GM08714 (cell line): Measurements from ENCODE around the gene METTL8.
A peak's percentile ranks its signal among the peaks of the same experiment; 100 is the strongest.
"Not testable (repeated sequence)": the region's sequence is repeated elsewhere in the genome, so short reads cannot be mapped to it uniquely, and the experiment has no call there.

Source experiments
- H3K4me3 ChIP-seq: fragments of 200-500 bp; sonication (Bioruptor generic); 2 replicates; pipeline ENCODE4 v1.5.1; 2014; ENCODE audit warnings: mild to moderate bottlenecking, low read length, inconsistent platforms
- ZNF274 ChIP-seq: IDR thresholded peaks from 2 replicates; pipeline ENCODE4 v1.6.1; 2012; ENCODE audit warnings: mild to moderate bottlenecking, low read depth, low read length

Gene METTL8

DNA sequence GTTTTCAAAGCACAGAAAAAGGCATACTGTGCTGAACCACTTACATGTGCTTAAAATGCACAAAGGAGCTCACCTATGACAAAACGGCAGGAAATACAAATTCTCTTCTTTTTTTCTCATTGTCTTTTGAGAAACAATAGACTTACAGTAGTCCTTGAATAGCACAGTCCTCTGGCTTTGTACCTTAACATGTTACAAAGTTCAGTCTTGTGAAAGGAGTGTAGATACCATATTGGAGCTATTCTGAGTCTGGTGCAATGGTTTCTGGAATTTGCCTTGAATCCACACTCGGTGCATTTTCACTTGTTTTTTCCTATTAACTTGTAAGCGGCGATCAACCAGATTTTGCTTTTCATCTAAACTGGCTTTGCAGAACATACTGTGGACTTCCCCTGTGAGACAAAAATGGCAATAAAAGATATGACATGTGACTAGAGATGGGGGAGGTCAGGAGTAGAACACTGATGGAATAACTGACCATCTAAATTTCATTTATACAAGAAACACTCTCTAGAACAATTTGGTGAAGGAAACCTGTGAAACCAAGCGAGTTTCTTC lies 109.7 kb downstream of the METTL8 start:
- no peak overlapping the region for H3K4me3 ChIP-seq
- TF ChIP-seq ZNF274 = no peak

DNA sequence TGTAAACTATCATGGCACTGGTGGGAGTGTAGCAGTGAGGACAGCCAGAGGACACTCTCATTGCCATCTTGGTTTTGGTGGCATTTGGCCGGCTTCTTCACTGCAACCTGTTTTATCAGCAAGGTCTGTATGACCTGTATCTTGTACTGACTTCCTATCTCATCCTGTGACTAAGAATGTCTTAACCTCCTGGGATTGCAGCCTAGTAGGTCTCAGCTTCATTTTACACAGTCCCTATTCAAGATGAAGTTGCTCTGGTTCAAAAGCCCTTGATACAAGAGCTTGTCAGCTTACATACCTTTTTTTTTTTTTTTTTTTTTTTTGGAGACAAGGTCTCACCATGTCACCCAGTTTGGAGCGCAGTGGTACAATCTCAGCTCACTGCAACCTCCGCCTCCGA lies 110.9 kb downstream of the METTL8 start:
- H3K4me3 ChIP-seq = peak overlapping the region; percentile 33; the same call in 1 of the 2 replicates
- TF ChIP-seq ZNF274 = no peak

DNA sequence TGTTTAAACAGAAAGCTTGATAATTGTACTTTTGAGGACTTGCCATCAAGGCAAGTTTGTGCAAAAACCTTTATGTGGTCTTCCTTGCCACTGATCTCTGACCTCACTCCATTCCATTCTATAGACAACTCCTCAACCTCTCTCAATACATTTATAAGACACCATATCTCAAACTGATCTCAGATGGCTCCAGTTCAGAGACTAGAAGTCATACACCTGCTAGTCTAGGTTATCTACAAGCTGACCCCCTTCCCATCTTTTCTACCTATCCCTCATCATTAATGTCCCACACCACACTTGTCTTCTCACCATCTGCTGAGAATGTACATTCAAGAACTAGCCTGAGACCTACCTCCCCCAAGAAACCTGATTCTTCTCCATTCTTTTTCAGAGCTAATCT lies 113.1 kb downstream of the METTL8 start:
- TF ChIP-seq ZNF274 = no peak
- peak overlapping the region; percentile 2; the same call in 1 of the 2 replicates for H3K4me3 ChIP-seq

DNA sequence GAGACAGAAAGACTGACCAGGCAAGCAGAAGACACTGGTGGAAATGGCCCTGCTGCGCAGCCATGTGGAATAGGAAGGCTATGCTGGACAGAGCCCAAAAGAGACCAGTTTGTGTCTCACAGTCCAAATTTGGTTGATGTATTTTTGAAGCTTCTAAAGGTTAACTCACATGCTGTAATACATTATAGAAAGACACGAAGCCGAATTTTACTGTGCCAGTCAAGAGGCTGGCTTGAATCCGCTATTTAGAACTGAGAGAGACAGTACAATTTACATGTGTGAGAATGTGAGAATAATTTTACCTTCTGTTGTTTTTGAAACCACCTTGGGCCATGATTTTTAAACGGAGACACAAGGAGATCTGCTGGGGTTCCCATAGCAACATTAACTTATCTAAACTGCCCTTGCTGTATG lies 113.6 kb downstream of the METTL8 start:
- TF ChIP-seq ZNF274 = no peak
- H3K4me3 ChIP-seq = no peak overlapping the region

DNA sequence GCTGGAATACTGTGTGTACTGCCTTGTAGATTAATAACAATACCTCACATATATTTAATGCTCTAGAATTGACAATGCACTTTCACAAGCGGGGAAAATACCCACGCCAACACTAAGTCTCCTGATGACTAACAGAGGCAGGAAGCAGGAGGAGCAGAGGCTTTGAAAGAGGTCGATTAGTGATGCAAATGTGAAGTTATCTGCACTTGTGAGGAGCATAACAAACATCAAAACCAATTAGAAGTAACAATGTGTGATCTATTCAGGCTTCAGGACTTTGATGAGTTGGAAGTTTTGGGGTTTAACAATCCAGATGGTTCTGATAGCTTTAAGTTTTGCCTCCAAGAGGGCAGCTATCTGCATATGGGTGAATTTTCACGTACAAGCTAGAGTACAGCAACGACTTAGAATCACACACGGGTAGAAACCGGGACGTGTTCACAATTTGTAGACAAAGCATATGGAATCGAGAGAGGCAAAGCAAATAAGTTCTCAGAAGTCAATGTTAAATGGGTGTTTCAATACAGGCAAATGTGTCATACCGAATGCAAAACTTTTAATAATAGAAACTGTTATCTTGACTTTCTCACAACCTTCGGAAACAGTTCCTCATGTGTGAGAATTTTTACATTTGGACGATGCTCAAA lies 114.5 kb downstream of the METTL8 start:
- TF ChIP-seq ZNF274 = no peak
- H3K4me3 ChIP-seq = peak overlapping the region; percentile 28; the same call in 1 of the 2 replicates

DNA sequence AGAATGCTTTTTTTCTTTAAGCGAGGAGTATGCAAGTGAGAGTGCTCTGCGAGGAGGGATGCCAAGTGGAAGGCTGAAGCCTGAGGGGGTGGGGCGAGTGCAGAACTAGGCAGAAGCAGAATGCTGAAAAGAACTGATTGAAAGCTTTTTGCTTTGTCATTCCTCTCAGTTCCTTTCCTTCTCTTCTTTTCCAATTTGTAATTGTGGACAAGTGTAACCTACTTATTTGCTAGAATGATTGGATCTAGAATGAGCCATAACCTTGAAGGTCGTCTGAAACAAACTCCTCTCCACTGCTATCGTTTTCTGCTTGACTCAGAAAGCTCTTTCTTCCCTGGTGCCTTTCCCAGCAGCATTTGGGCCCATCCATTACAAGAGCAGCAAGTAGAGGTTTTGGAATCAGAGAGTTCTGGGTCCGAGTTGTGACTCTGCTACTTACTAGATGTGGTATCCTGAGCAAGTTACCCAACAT lies 115.3 kb downstream of the METTL8 start:
- TF ChIP-seq ZNF274 = no peak
- peak overlapping the region; percentile 69; the same call in 1 of the 2 replicates for H3K4me3 ChIP-seq

DNA sequence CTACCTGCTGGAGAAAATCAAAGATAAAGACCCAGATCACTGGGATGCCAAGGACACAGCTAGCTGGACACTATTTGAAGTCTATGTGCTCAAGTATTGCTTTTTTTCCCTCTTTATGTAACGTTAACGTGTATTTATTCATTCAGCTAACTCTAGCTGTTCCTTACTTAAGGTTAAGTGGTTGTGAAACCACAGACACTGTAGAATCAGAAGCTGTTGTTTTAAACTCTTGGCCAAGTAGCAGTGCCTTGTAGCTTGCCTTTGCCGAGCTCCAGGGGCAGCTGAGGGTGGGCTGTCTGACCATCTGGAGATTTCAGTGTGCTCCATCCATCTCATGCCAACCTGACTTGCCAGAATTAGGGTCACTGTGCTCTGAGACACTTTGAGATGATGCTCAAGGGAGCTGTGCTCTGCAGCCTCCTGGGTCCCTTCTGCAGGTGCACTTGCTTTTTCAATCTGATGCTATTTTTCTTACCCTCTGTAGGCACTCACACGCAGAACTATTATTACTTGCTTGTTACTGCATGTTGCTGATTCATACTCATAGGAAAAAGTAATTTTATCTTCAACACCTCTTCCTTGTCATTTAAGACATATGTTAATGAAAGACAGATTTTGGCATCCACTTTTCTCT lies 116.2 kb downstream of the METTL8 start:
- peak overlapping the region; percentile 32; the same call in 1 of the 2 replicates for H3K4me3 ChIP-seq

DNA sequence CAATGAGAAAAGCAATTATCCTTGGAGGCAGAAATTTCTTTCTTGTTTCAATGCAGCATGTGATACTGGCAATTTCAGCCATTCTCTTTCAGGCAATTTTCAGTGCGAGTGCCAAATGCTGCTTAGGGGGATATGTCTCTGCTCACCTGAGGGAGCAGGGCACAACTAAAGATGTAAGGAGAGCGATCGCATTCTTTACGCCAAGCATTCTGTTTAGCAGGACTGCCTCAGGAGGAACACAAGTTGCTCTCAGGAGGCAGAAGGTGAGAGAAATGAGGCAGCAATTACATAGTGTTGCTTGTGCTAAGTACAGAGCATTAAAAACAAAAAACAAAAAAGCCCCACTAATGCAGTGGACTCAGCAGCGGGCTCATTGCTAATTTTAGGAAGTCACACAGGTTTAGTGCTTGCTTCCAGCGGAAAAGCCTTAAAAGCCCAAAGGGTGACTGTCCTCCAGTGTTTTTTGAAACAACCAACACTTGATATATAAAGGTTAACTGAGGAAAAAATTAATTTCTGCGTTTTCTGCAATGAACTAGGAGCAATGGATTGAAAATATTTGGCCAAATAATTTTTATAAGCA lies 116.9 kb downstream of the METTL8 start:
- TF ChIP-seq ZNF274 = no peak
- no peak overlapping the region for H3K4me3 ChIP-seq

More for the DNA sequence above, 116.2 kb downstream of the METTL8 start:
- no peak for TF ChIP-seq ZNF274

DNA sequence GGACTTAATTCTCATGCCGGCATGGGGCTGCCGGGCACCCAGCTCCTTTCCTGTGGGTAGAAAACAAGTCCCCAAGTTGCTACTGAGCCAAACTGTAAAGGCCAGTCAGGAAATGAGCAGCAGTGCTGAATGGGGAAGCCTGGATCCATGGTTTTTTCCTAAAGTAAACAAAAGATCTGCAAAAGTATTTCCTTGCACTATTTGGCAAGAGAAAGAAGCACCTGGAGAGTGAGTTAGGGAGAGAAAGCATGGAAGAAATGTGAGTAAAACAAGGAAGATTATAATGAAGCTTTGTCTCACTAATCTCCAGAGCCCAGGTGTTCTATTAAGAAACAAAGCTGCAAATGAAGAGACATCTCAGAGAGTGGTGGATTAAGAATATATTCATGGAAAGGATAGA lies 117.6 kb downstream of the METTL8 start:
- no peak overlapping the region for H3K4me3 ChIP-seq
- TF ChIP-seq ZNF274 = no peak

DNA sequence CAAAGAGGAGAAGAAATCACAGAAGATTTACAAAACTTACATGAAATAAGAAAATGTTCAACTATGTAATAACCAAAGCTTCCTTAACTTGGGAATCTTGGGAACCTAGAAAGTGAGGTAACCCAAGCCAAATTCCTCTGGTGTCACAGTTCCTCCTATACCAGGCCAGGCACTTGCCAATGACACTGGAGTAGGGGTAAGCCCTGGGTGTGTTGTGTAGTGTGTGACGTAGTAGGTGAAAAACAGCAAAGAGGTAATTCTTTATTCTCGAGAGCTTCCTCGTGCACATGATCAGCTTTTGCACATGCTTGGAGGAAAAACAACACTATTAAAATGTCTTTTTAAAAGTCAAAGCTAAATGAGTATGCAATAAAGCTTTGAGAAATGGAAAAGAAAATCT lies 118.0 kb downstream of the METTL8 start:
- TF ChIP-seq ZNF274 = no peak

DNA sequence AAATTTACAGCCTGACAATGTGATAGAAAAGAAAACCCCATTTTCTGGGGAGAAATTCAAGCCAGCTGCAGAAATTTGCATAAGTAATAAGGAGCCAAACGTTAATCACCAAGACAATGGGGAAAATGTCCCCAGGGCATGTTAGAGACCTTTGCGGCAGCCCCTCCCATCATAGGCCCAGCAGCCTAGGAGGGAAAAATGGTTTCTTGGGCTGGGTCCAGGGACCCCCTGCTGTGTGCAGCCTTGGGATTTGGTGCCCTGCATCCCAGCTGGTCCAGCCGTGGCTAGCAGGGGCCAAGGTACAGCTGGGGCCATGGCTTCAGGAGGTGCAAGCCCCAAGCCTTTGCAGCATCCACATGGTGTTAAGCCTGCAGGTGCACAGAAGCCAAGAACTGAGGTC lies 121.6 kb downstream of the METTL8 start:
- not testable (repeated sequence) for H3K4me3 ChIP-seq

More for the DNA sequence above, 118.0 kb downstream of the METTL8 start:
- no peak overlapping the region for H3K4me3 ChIP-seq

DNA sequence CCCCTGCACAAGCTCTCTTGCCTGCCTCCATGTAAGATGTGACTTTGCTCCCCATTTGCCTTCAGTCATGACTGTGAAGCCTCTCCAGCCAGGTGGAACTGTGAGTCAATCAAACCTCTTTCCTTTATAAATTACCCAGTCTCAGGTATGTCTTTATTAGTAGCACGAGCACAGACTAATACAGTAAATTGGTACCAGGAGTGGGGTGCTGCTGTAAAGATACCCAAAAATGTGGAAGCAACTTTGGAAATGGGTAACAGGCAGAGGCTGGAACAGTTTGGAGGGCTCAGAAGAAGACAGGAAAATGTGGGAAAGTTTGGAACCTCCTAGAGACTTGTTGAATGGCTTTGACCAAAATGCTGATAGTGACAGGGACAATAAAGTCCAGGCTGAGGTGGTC lies 122.2 kb downstream of the METTL8 start:
- H3K4me3 ChIP-seq = not testable (repeated sequence)

DNA sequence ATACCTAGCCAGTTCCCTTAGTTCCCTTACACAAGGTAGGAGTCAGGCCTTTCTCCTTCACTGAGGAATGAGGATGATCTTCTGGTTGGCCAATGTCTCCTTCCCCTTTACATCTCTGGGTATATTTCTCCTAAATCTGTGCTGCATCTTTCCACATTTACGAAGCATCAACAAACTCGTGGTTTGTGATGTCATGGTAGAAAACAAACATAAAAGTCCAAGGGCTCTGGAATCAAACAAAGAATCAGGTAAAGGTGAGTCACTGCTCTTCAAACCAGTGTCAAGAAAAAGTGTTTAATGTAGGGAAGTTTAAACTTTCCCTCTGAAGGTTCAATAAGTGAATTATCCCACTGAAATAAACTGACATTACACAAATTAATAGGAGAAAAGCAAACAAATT lies 122.9 kb downstream of the METTL8 start:
- TF ChIP-seq ZNF274 = no peak
- H3K4me3 ChIP-seq = no peak overlapping the region

DNA sequence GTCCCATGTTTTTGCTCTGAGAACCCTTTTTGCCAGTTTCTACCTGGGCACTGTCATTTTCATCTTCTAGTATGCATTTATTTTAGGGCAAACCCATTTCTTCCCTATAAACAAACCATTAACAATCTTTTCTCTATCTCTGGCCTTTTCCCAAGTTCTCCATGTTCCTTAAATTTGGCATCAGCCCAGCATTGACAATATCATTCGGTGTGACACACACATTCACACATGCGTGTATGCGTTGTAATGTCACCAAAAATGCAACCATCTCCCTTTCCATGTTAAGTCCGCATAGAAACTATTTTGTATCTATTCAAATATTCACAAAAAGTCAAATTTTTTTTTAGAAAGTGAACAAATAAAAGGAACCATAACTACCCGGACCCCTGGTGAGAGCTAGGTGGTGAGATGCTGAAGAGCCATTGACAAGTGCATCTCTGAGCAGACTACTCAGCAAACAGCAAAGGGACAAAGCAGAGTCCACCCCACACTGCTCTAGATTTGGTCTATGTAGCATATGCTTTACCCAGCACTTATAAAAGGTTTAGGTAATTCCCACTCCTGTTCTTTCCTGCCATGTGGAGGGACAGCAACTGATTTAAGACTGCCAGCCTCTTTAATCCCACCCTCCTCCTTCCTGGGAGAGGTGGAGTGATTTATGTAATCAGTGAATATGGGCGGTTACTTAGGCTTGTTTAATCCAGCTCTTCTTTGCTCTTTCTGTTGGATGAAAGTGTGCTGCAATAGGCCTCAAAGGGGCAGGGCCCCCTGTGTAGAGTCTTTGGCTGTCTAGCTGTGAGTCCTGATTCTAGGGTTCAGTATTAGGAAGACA lies 124.1 kb downstream of the METTL8 start:
- H3K4me3 ChIP-seq = no peak overlapping the region
- TF ChIP-seq ZNF274 = no peak
